ENCODE measurements around the gene TP53I11.

DNA sequence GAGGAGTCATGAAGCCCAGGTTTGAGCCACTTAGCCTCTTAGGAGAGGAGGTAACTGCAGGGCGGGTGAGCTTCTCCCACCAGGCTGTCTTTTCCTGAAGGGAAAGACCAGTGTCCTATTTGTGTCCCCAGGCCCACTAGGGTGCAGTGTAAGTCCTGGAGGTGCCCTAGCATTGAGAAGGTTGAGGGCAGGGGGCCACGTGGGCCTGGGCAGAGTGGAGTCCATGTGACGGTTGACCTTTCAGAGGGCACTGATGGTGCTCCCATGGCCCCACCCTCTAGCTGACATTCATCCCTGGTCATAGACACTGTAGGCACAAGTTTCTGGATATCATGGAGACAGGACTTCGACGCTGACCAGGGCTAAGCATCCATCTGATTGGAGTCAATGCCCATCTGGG, 44.1 kb upstream of the TP53I11 start:
- TF ChIP-seq, protein P1, sequence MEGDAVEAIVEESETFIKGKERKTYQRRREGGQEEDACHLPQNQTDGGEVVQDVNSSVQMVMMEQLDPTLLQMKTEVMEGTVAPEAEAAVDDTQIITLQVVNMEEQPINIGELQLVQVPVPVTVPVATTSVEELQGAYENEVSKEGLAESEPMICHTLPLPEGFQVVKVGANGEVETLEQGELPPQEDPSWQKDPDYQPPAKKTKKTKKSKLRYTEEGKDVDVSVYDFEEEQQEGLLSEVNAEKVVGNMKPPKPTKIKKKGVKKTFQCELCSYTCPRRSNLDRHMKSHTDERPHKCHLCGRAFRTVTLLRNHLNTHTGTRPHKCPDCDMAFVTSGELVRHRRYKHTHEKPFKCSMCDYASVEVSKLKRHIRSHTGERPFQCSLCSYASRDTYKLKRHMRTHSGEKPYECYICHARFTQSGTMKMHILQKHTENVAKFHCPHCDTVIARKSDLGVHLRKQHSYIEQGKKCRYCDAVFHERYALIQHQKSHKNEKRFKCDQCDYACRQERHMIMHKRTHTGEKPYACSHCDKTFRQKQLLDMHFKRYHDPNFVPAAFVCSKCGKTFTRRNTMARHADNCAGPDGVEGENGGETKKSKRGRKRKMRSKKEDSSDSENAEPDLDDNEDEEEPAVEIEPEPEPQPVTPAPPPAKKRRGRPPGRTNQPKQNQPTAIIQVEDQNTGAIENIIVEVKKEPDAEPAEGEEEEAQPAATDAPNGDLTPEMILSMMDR (conservative IDR thresholded peaks at IDR 0.05 in 1 of 2, IDR thresholded peaks at IDR 0.05 in 1 of 2; ENCODE audit: extremely low read depth in 1 of 2, insufficient read depth in 1 of 2, low read depth in 1 of 2, low read length in 2 of 2), result no peak
- TF ChIP-seq EZH2 (IDR thresholded peaks at IDR 0.05; ENCODE audit: borderline replicate concordance, low read length), result no peak

Measured in mammary epithelial cell (primary cell).